Right lobe of liver (tissue), 4 donors: ENCODE measurements around the gene PMFBP1.

ENCODE experiments used
- CTCF ChIP-seq, 4 donors: fragments of 200-600 bp in 3 of 4; fragments of 450-650 bp in 1 of 4; IDR thresholded peaks; one replicate each; pipeline versions ENCODE4 v1.5.1 to v1.8.0; 2016 to 2022; ENCODE audit warnings: antibody characterized with exemption in 4 of 4, mild to moderate bottlenecking in 2 of 4
- POLR2A ChIP-seq: fragments of 450-650 bp; IDR thresholded peaks from one replicate; pipeline ENCODE4 v1.6.1; 2017; ENCODE audit warnings: antibody characterized with exemption, mild to moderate bottlenecking
- donor health status: DM: no; HTN: no; CAD: no.
- donor health status: DM: no; HTN: no; CAD: no.
- donor health status: DM: no; HTN: yes; CAD: no.

- no peak for TF ChIP-seq CTCF (IDR thresholded peaks at IDR 0.05)
- TF ChIP-seq POLR2A = no peak
Measured at GRCh38 chr16:72159386-72159785, 12.6 kb downstream of the PMFBP1 start.
